ENCODE data around the gene DUSP2.

- no peak for TF ChIP-seq CTCF (IDR thresholded peaks at IDR 0.05; ENCODE audit: low read depth, low read length)
- no peak for TF ChIP-seq POLR2A (IDR thresholded peaks at IDR 0.05; ENCODE audit: extremely low read depth, insufficient read length)
Measured at GRCh38 chr2:96120991-96121390, 24.2 kb downstream of the DUSP2 start.
